GM12878 (cell line): ENCODE data around the gene FADS3. TPM values are rescaled to one million over a fixed set of nuclear protein-coding genes. Genes with fewer than 3 reads are reported as not detected.

Source experiments
- ASH2L ChIP-seq: fragments of 300-600, 200-600 bp; sonication (generic); IDR thresholded peaks from 2 replicates; pipeline ENCODE4 v1.6.1; 2017; ENCODE audit warnings: low read depth, mild to moderate bottlenecking, borderline replicate concordance
- BHLHE40 ChIP-seq, 2 experiments: fragments of 450-650 bp in 1 of 2; IDR thresholded peaks; 2 replicates each; pipeline ENCODE4 v1.6.1; 2011 to 2017; ENCODE audit warnings: low read depth in 2 of 2, borderline replicate concordance in 1 of 2, improper control_type of control experiment in 1 of 2, low read length in 1 of 2, mild to moderate bottlenecking in 1 of 2
- BRCA1 ChIP-seq: IDR thresholded peaks from 2 replicates; pipeline ENCODE4 v1.6.1; 2011; ENCODE audit warnings: low read depth, low read length, improper control_type of control experiment
- CHD2 ChIP-seq: IDR thresholded peaks from 2 replicates; pipeline ENCODE4 v1.6.1; 2011; ENCODE audit warnings: low read depth, low read length, improper control_type of control experiment, borderline replicate concordance
- CHD4 ChIP-seq: fragments of 200-600 bp; sonication (generic); IDR thresholded peaks from 2 replicates; pipeline ENCODE4 v1.6.1; 2016; ENCODE audit warnings: mild to moderate bottlenecking
- E4F1 ChIP-seq: fragments of 450-650 bp; IDR thresholded peaks from 2 replicates; pipeline ENCODE4 v1.6.1; 2018; ENCODE audit warnings: borderline replicate concordance, mild to moderate bottlenecking; ENCODE audit not compliant: partially characterized antibody
- EED ChIP-seq: sonication (generic); IDR thresholded peaks from 2 replicates; pipeline ENCODE4 v1.6.1; 2016; ENCODE audit warnings: antibody characterized with exemption, low read depth
- EGR1 ChIP-seq, 2 experiments: IDR thresholded peaks; 1 replicate in 1 of 2; 2 replicates in 1 of 2; pipeline ENCODE4 v1.6.1; 2011 to 2012; ENCODE audit warnings: low read depth in 2 of 2, low read length in 2 of 2, borderline replicate concordance in 1 of 2, mild to moderate bottlenecking in 1 of 2, moderate library complexity in 1 of 2
- EZH2 ChIP-seq: IDR thresholded peaks from 2 replicates; pipeline ENCODE4 v1.6.1; 2012; ENCODE audit warnings: low read depth, mild to moderate bottlenecking, control low read depth, inconsistent platforms, low read length, borderline replicate concordance; ENCODE audit not compliant: control insufficient read depth
- GATAD2B ChIP-seq: fragments of 450-650 bp; conservative IDR thresholded peaks from 2 replicates; pipeline ENCODE4 v1.6.1; 2017; ENCODE audit warnings: low read depth, mild to moderate bottlenecking, moderate library complexity
- IRF4 ChIP-seq: IDR thresholded peaks from 2 replicates; pipeline ENCODE4 v1.6.1; 2011; ENCODE audit warnings: low read depth, low read length
- KDM1A ChIP-seq: fragments of 200-600 bp; sonication (generic); IDR thresholded peaks from 2 replicates; pipeline ENCODE4 v1.6.1; 2016; ENCODE audit warnings: borderline replicate concordance
- MTA2 ChIP-seq: fragments of 450-650 bp; IDR thresholded peaks from 2 replicates; pipeline ENCODE4 v1.6.1; 2016; ENCODE audit warnings: low read depth, mild to moderate bottlenecking, moderate library complexity
- MTA3 ChIP-seq: IDR thresholded peaks from 2 replicates; pipeline ENCODE4 v1.6.1; 2012; ENCODE audit warnings: low read length, inconsistent platforms, borderline replicate concordance
- NBN ChIP-seq: fragments of 450-650 bp; IDR thresholded peaks from 2 replicates; pipeline ENCODE4 v1.6.1; 2016
- NR2F1 ChIP-seq: fragments of 450-650 bp; conservative IDR thresholded peaks from 2 replicates; pipeline ENCODE4 v1.6.1; 2017; ENCODE audit warnings: mild to moderate bottlenecking
- POLR2A ChIP-seq: IDR thresholded peaks from 2 replicates; pipeline ENCODE4 v1.6.1; 2011; ENCODE audit warnings: low read depth, mild to moderate bottlenecking, low read length
- POU2F2 ChIP-seq: IDR thresholded peaks from 3 replicates; pipeline ENCODE4 v1.6.1; 2011; ENCODE audit warnings: low read depth, mild to moderate bottlenecking, low read length, borderline replicate concordance
- STAT1 ChIP-seq: fragments of 450-650 bp; conservative IDR thresholded peaks from 2 replicates; pipeline ENCODE4 v1.6.1; 2014; ENCODE audit warnings: antibody characterized with exemption, mild to moderate bottlenecking
- SUZ12 ChIP-seq: fragments of 200-600 bp; sonication (generic); IDR thresholded peaks from one replicate; pipeline ENCODE4 v1.6.1; 2018; ENCODE audit warnings: antibody characterized with exemption, mild to moderate bottlenecking; ENCODE audit not compliant: unreplicated experiment
- ZSCAN29 ChIP-seq: fragments of 450-650 bp; IDR thresholded peaks from 2 replicates; pipeline ENCODE4 v1.6.1; 2017; ENCODE audit warnings: mild to moderate bottlenecking, moderate library complexity
- polyA plus RNA-seq, 11 experiments: library from polyadenylated mRNA; depleted of rRNA in 4 of 11; unstranded in 6 of 11; stranded (reverse) in 5 of 11; fragments of >200 nt; fragmentation: Nextera tagmentation in 4 of 11; fragmentation: Illumina TruSeq in 1 of 11; extraction: Ambion mirVana in 4 of 11; extraction: Trizol in 1 of 11; gene quantifications; 1 replicate in 1 of 11; 2 replicates in 10 of 11; pipeline versions ENCODE4 v1.2.1 to v1.2.3, GENCODE V29; 2011 to 2016; ENCODE audit warnings: inconsistent platforms in 2 of 11, missing spikeins in 2 of 11, low read depth in 1 of 11
- total RNA-seq, 4 experiments: library from RNA; depleted of rRNA in 3 of 4; stranded (reverse); fragments of >200 nt in 3 of 4; fragmentation: Illumina TruSeq in 1 of 4; extraction: Trizol in 1 of 4; gene quantifications; 2 replicates each; pipeline versions ENCODE4 v1.2.1 to v1.2.3, GENCODE V29; 2013 to 2021
- TF ChIP-seq, protein P1 (sequence below): fragments of 450-650 bp; formaldehyde crosslinking; IDR thresholded peaks from 2 replicates; pipeline ENCODE4 v1.4.0; 2020; ENCODE audit warnings: mild to moderate bottlenecking, moderate library complexity
- TF ChIP-seq, protein P2 (sequence below): fragments of 450-650 bp; IDR thresholded peaks from 2 replicates; pipeline ENCODE4 v1.6.1; 2017; ENCODE audit warnings: mild to moderate bottlenecking, low read depth, inconsistent platforms; ENCODE audit not compliant: poor library complexity, severe bottlenecking

The FADS3 gene
- total and polyA plus RNA-seq, 10 of the 15 experiments (the other 5 are each of a cell fraction or from before 2014, with no cell fraction given): 0.23 to 8.1 (median 4.2) TPM

GRCh38 chr11:61890529-61891330 lies 615 bp downstream of the FADS3 start (continued):
- TF ChIP-seq SUZ12 (no peak), EGR1 (IDR thresholded peaks at IDR 0.05; ENCODE audit: borderline replicate concordance in 1 of 2, low read depth in 2 of 2, low read length in 2 of 2) (0 out of 3 replicates have a peak, but pooled peaks of 1 of the 2 experiments have one; percentile 7), STAT1 (no peak), ASH2L (no peak), EZH2 (no peak), POLR2A (no peak), CHD2 (no peak), ZSCAN29 (no peak), EED (peak; percentile 12; the same call in 1 of the 2 replicates), BHLHE40 (IDR thresholded peaks at IDR 0.05; ENCODE audit: borderline replicate concordance in 1 of 2, low read depth in 2 of 2, low read length in 1 of 2) (peak in 1 of 2 experiments; percentile 26; a peak in 1 of 4 replicates), GATAD2B (peak; percentile 35; the same call in 1 of the 2 replicates), POU2F2 (no peak), IRF4 (no peak), MTA3 (no peak), CHD4 (no peak), KDM1A (no peak), NBN (no peak), E4F1 (no peak), BRCA1 (no peak), MTA2 (no peak), NR2F1 (peak; percentile 97)
- TF ChIP-seq, protein P1, sequence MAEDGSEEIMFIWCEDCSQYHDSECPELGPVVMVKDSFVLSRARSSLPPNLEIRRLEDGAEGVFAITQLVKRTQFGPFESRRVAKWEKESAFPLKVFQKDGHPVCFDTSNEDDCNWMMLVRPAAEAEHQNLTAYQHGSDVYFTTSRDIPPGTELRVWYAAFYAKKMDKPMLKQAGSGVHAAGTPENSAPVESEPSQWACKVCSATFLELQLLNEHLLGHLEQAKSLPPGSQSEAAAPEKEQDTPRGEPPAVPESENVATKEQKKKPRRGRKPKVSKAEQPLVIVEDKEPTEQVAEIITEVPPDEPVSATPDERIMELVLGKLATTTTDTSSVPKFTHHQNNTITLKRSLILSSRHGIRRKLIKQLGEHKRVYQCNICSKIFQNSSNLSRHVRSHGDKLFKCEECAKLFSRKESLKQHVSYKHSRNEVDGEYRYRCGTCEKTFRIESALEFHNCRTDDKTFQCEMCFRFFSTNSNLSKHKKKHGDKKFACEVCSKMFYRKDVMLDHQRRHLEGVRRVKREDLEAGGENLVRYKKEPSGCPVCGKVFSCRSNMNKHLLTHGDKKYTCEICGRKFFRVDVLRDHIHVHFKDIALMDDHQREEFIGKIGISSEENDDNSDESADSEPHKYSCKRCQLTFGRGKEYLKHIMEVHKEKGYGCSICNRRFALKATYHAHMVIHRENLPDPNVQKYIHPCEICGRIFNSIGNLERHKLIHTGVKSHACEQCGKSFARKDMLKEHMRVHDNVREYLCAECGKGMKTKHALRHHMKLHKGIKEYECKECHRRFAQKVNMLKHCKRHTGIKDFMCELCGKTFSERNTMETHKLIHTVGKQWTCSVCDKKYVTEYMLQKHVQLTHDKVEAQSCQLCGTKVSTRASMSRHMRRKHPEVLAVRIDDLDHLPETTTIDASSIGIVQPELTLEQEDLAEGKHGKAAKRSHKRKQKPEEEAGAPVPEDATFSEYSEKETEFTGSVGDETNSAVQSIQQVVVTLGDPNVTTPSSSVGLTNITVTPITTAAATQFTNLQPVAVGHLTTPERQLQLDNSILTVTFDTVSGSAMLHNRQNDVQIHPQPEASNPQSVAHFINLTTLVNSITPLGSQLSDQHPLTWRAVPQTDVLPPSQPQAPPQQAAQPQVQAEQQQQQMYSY (CRISPR knock-in tag): no peak
- TF ChIP-seq, protein P2, sequence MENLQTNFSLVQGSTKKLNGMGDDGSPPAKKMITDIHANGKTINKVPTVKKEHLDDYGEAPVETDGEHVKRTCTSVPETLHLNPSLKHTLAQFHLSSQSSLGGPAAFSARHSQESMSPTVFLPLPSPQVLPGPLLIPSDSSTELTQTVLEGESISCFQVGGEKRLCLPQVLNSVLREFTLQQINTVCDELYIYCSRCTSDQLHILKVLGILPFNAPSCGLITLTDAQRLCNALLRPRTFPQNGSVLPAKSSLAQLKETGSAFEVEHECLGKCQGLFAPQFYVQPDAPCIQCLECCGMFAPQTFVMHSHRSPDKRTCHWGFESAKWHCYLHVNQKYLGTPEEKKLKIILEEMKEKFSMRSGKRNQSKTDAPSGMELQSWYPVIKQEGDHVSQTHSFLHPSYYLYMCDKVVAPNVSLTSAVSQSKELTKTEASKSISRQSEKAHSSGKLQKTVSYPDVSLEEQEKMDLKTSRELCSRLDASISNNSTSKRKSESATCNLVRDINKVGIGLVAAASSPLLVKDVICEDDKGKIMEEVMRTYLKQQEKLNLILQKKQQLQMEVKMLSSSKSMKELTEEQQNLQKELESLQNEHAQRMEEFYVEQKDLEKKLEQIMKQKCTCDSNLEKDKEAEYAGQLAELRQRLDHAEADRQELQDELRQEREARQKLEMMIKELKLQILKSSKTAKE: no peak
